K562 (cell line): ENCODE results near the gene APOB. TPM values are rescaled to one million over a fixed set of nuclear protein-coding genes. Genes with fewer than 3 reads are reported as not detected.

Source experiments
- ATAC-seq: fragments of 200-7000 bp; cut with Tn5 transposase; 3 replicates; pipeline ENCODE4 v1.9.1; 2020; ENCODE audit warnings: moderate library complexity
- BruUV-seq: library from RNA; stranded (reverse); fragments of 400-500 nt; replicated peaks from 2 replicates; lab custom pipeline; 2021; lab: Mats Ljungman, UMichigan
- CTCF ChIA-PET: fragments of 300-600 bp; formaldehyde crosslinking; extraction: SDS; loops from one replicate; lab custom pipeline; 2021; ENCODE audit warnings: low intra/inter-chr PET ratio; lab: Yijun Ruan, JAX
- POLR2A ChIA-PET: fragments of 300-600, 350-650 bp; sonication (Branson Sonifier 250); formaldehyde crosslinking; extraction: SDS; loops from one replicate; lab custom pipeline; 2021; ENCODE audit warnings: antibody characterized with exemption, inconsistent platforms; lab: Yijun Ruan, JAX
- DNase-seq, 4 experiments: peaks; one replicate each; pipeline versions ENCODE4 v3.0.0 to v3.0.0-alpha.2; 2011 to 2018; ENCODE audit warnings: low spot score in 3 of 4, mixed read lengths in 3 of 4; ENCODE audit errors: extremely low read depth in 1 of 4
- FAIRE-seq: peaks from 2 replicates; lab custom pipeline; 2011; peaks lifted over from hg19 to GRCh38; lab: Jason Lieb, UNC
- H2AFZ ChIP-seq: 2 replicates; pipeline ENCODE4 v1.6.0; 2011; ENCODE audit warnings: low read depth, low read length, control low read depth, inconsistent platforms
- H3K27ac ChIP-seq: fragments of 200-600 bp; 3 replicates; pipeline ENCODE4 v1.8.0; 2011; ENCODE audit warnings: low read depth, mild to moderate bottlenecking, control low read depth, inconsistent platforms, low read length, moderate library complexity, mixed read lengths; ENCODE audit errors: extremely low read depth
- H3K27me3 ChIP-seq, 2 experiments: fragments of 300-600 bp in 1 of 2; 2 replicates in 1 of 2; 3 replicates in 1 of 2; pipeline versions ENCODE4 v1.6.0 to v1.8.0; 2011; ENCODE audit warnings: inconsistent platforms in 2 of 2, low read length in 2 of 2, mild to moderate bottlenecking in 1 of 2, mixed read lengths in 1 of 2, moderate library complexity in 1 of 2; ENCODE audit not compliant: control insufficient read depth in 2 of 2, insufficient read depth in 2 of 2
- H3K36me3 ChIP-seq: fragments of 300-600 bp; 3 replicates; pipeline ENCODE4 v1.8.0; 2011; ENCODE audit warnings: mild to moderate bottlenecking, low read length, inconsistent platforms; ENCODE audit not compliant: control insufficient read depth, insufficient read depth
- H3K4me1 ChIP-seq, 2 experiments: fragments of 200-600 bp in 1 of 2; replicated peaks in 1 of 2; 2 replicates in 1 of 2; 3 replicates in 1 of 2; pipeline versions ENCODE4 v1.5.1 to v1.8.0; 2011; ENCODE audit warnings: inconsistent platforms in 2 of 2, low read length in 2 of 2, mild to moderate bottlenecking in 1 of 2, mixed read lengths in 1 of 2, moderate library complexity in 1 of 2; ENCODE audit not compliant: control insufficient read depth in 2 of 2, insufficient read depth in 2 of 2
- H3K4me2 ChIP-seq: 2 replicates; pipeline ENCODE4 v1.6.1; 2011; ENCODE audit warnings: low read length, control low read depth, inconsistent platforms, mixed read lengths; ENCODE audit not compliant: insufficient read depth
- H3K4me3 ChIP-seq: fragments of 200-600 bp; sonication (generic), shearing (Covaris generic); 2 replicates; pipeline ENCODE4 v1.5.1; 2016; ENCODE audit warnings: control low read depth, inconsistent platforms
- H3K79me2 ChIP-seq: fragments of 200-600 bp; 3 replicates; pipeline ENCODE4 v1.8.0; 2011; ENCODE audit warnings: low read length, inconsistent platforms; ENCODE audit not compliant: control insufficient read depth, insufficient read depth
- H3K9ac ChIP-seq, 2 experiments: 2 replicates each; pipeline versions ENCODE4 v1.6.0 to v1.6.1; 2011; ENCODE audit warnings: low read depth in 2 of 2, low read length in 2 of 2, control low read depth in 1 of 2, inconsistent platforms in 1 of 2, mild to moderate bottlenecking in 1 of 2, mixed read lengths in 1 of 2; ENCODE audit not compliant: insufficient read depth in 1 of 2
- H3K9me1 ChIP-seq: one replicate; pipeline ENCODE4 v1.6.0; 2011; ENCODE audit warnings: inconsistent platforms, mild to moderate bottlenecking, low read length, moderate library complexity; ENCODE audit not compliant: control insufficient read depth, insufficient read depth
- H3K9me3 ChIP-seq: replicated peaks from 2 replicates; pipeline ENCODE4 v1.5.1; 2011; ENCODE audit warnings: low read depth, low read length, inconsistent platforms; ENCODE audit not compliant: control insufficient read depth, insufficient read depth
- H4K20me1 ChIP-seq: replicated peaks from 2 replicates; pipeline ENCODE4 v1.6.1; 2011; ENCODE audit warnings: low read length, inconsistent platforms, mixed read lengths; ENCODE audit not compliant: control insufficient read depth, insufficient read depth
- CEBPG ChIP-seq, 3 experiments: fragments of 200-800 bp in 1 of 3; sonication (Bioruptor generic) in 1 of 3; sonication (generic) in 1 of 3; formaldehyde crosslinking in 1 of 3; IDR thresholded peaks in 2 of 3; conservative IDR thresholded peaks in 1 of 3; 2 replicates each; pipeline versions ENCODE4 v1.6.1 to v1.8.0; 2016 to 2022; ENCODE audit warnings: missing compliant biosample characterization in 2 of 3, missing genetic modification characterization in 2 of 3, mild to moderate bottlenecking in 1 of 3, missing genetic modification reagents in 1 of 3
- COPS2 ChIP-seq: fragments of 450-650 bp; conservative IDR thresholded peaks from 2 replicates; pipeline ENCODE4 v1.6.1; 2016; ENCODE audit warnings: mild to moderate bottlenecking, moderate library complexity
- ETV6 ChIP-seq, 3 experiments: fragments of 150-350 bp in 1 of 3; sonication (generic) in 1 of 3; formaldehyde crosslinking in 1 of 3; IDR thresholded peaks; 2 replicates each; pipeline versions ENCODE4 v1.6.1 to v1.8.0; 2014 to 2022; ENCODE audit warnings: borderline replicate concordance in 2 of 3, low read depth in 2 of 3, antibody characterized with exemption in 1 of 3, low read length in 1 of 3, mild to moderate bottlenecking in 1 of 3, missing genetic modification reagents in 1 of 3
- KLF16 ChIP-seq: IDR thresholded peaks from 2 replicates; pipeline ENCODE4 v1.6.1; 2016; ENCODE audit warnings: antibody characterized with exemption
- LEF1 ChIP-seq: fragments of 450-650 bp; IDR thresholded peaks from 2 replicates; pipeline ENCODE4 v1.6.1; 2016; ENCODE audit warnings: mild to moderate bottlenecking
- PTTG1 ChIP-seq: fragments of 450-650 bp; IDR thresholded peaks from 2 replicates; pipeline ENCODE4 v1.6.1; 2016; ENCODE audit warnings: low read depth, mild to moderate bottlenecking, missing genetic modification characterization, missing compliant biosample characterization
- RCOR1 ChIP-seq, 2 experiments: IDR thresholded peaks; 2 replicates each; pipeline ENCODE4 v1.6.1; 2012; ENCODE audit warnings: low read depth in 2 of 2, low read length in 2 of 2, borderline replicate concordance in 1 of 2, improper control_type of control experiment in 1 of 2
- ZNF12 ChIP-seq: sonication (generic); formaldehyde crosslinking; IDR thresholded peaks from 2 replicates; pipeline ENCODE4 v1.4.0; 2020; ENCODE audit warnings: mild to moderate bottlenecking, missing genetic modification reagents
- ZNF184 ChIP-seq: sonication (generic); formaldehyde crosslinking; IDR thresholded peaks from 2 replicates; pipeline ENCODE4 v1.5.0; 2020; ENCODE audit warnings: missing genetic modification reagents
- ZNF408 ChIP-seq: fragments of 250-450 bp; sonication (Bioruptor Pico); IDR thresholded peaks from 2 replicates; pipeline ENCODE4 v1.4.0; 2020; ENCODE audit warnings: low read depth, mild to moderate bottlenecking, moderate library complexity
- ZNF830 ChIP-seq: fragments of 250-450 bp; sonication (Bioruptor Pico); IDR thresholded peaks from 2 replicates; pipeline ENCODE4 v1.5.0; 2021; ENCODE audit warnings: mild to moderate bottlenecking
- WGBS: fragments of 100-300 bp; shearing (Covaris generic); methylation state at CpG from one replicate; pipeline ENCODE4 v1.1.6; 2016; ENCODE audit warnings: low coverage, mixed read lengths; ENCODE audit not compliant: insufficient coverage; ENCODE audit errors: missing lambda C conversion rate; 5-methylcytosine and 5-hydroxymethylcytosine counted together
- in situ Hi-C: fragments of 300-500 bp; cut with MboI; formaldehyde crosslinking; loops from 4 replicates; pipeline ENCODE4 v1.15.0; 2018; ENCODE audit warnings: inconsistent platforms, mixed read lengths
- intact Hi-C: fragments of 100-400 bp; cut with micrococcal nuclease; formaldehyde crosslinking; loops from 2 replicates; pipeline ENCODE4 v1.14.2; 2022
- polyA plus RNA-seq, 8 experiments: library from polyadenylated mRNA; depleted of rRNA in 4 of 8; stranded (reverse) in 5 of 8; unstranded in 3 of 8; fragments of >200 nt; fragmentation: Nextera tagmentation in 2 of 8; fragmentation: Illumina TruSeq in 1 of 8; extraction: Ambion mirVana in 2 of 8; extraction: Trizol in 1 of 8; gene quantifications; 2 replicates each; pipeline versions ENCODE4 v1.2.1 to v1.2.3, GENCODE V29; 2011 to 2014; ENCODE audit warnings: inconsistent platforms in 1 of 8, missing spikeins in 1 of 8
- total RNA-seq, 7 experiments: library from RNA; depleted of rRNA in 6 of 7; stranded (reverse); fragments of >200 nt in 6 of 7; fragmentation: Illumina TruSeq in 2 of 7; extraction: Trizol in 2 of 7; gene quantifications; 2 replicates each; pipeline versions ENCODE4 v1.2.1 to v1.2.3, GENCODE V29; 2011 to 2021; ENCODE audit warnings: low replicate concordance in 1 of 7
- TF ChIP-seq, protein P1 (sequence below): fragments of 250-450 bp; sonication (Bioruptor Pico); IDR thresholded peaks from 2 replicates; pipeline ENCODE4 v1.5.0; 2020; ENCODE audit warnings: mild to moderate bottlenecking, borderline replicate concordance
- TF ChIP-seq, protein P2 (sequence below): sonication (generic); formaldehyde crosslinking; IDR thresholded peaks from 2 replicates; pipeline ENCODE4 v1.8.0; 2022; ENCODE audit warnings: missing genetic modification reagents, mild to moderate bottlenecking, moderate library complexity, borderline replicate concordance
- TF ChIP-seq, protein P3 (sequence below): fragments of 200-400 bp; formaldehyde crosslinking; IDR thresholded peaks from 2 replicates; pipeline ENCODE4 v1.6.1; 2017; ENCODE audit warnings: mild to moderate bottlenecking, low read depth, low read length, moderate library complexity

APOB gene
- total and polyA plus RNA-seq, 9 of the 15 experiments (the other 6 are each of a cell fraction or from before 2014, with no cell fraction given) = 0.73 TPM; not detected in 8

DNA sequence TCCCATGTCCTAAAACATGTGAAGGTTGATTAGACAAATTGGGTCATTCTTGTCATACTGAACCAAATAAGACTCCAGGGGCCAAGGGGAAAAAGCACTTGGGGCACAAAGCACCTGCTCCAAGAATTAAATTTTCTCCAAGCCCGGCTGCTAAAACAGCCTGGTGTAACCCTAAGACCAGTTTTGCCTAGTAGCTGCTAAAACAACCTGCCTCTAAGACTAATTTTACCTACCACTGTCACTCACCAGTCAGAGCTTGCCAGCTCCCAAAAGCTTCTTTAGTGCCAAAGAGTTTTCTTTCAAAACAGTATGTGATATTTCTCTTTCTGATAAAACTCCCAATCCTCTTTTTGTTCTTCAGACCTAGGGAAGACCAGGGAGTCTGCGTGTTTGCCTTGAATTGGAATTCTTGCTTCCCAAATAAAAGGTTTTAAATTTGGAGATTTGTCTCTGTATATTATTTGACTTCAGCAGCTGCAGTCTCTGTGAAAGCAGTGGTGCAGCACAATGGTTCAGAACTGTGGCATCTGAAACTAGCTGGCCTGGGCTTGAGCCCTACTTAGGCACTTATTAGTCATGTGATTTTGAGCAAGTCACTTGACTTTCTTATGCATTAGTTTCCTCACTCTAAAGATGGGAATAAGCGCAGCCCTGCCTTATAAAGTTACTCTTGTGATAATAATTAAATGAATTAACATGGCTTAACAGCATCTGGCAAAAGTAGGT, 16.2 kb upstream of the APOB start (continued):
- TF ChIP-seq, protein P1, sequence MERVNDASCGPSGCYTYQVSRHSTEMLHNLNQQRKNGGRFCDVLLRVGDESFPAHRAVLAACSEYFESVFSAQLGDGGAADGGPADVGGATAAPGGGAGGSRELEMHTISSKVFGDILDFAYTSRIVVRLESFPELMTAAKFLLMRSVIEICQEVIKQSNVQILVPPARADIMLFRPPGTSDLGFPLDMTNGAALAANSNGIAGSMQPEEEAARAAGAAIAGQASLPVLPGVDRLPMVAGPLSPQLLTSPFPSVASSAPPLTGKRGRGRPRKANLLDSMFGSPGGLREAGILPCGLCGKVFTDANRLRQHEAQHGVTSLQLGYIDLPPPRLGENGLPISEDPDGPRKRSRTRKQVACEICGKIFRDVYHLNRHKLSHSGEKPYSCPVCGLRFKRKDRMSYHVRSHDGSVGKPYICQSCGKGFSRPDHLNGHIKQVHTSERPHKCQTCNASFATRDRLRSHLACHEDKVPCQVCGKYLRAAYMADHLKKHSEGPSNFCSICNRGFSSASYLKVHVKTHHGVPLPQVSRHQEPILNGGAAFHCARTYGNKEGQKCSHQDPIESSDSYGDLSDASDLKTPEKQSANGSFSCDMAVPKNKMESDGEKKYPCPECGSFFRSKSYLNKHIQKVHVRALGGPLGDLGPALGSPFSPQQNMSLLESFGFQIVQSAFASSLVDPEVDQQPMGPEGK (CRISPR knock-in tag) = no peak
- TF ChIP-seq CEBPG (CRISPR knock-in tag; IDR thresholded peaks at IDR 0.05) (no peak), CEBPG (tag; conservative IDR thresholded peaks at IDR 0.05 in 1 of 2, IDR thresholded peaks at IDR 0.05 in 1 of 2) (no peak), RCOR1 (IDR thresholded peaks at IDR 0.05; ENCODE audit: borderline replicate concordance in 1 of 2, low read depth in 2 of 2, low read length in 2 of 2) (no peak)

DNA sequence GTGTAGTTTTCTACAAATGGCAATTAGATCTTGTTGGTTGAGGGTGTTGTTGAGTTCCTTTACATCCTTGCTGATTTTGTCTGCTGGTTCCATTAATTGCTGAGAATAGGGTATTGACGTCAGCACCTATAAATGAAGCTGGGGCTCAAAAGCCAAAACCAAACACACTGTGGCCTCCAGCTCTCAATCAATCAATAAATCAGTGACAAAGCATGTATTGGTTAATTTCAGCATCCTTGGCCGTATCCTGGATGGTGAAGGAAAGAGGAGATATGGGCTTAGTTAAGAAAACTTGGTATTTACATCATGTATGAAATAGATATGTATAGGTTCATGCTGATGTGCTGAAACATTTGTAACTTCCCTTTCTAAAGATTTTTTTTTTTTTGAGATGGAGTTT, 13.2 kb upstream of the APOB start:
- no peak overlapping the region for H3K27ac ChIP-seq
- H3K4me2 ChIP-seq = no peak overlapping the region
- in situ Hi-C loops = no loop called here
- ChIA-PET CTCF (no interaction called here), POLR2A (no interaction called here)
- 6% methylated on average over 2 of the region's 2 CpGs for WGBS
- H3K36me3 ChIP-seq = no peaks in the 10 kb centered on the region
- H2AFZ ChIP-seq = no peak overlapping the region
- BruUV-seq = no TSS peak
- H3K9ac ChIP-seq = no peak overlapping the region
- ATAC-seq (no peak), FAIRE-seq (no peak), DNase-seq (no peak)
- H3K4me3 ChIP-seq = no peak overlapping the region
- H3K79me2 ChIP-seq = no peaks in the 10 kb centered on the region
- no peaks in the 10 kb centered on the region for H3K9me1 ChIP-seq
- H3K4me1 ChIP-seq = no peaks in the 10 kb centered on the region
- H3K9me3 ChIP-seq = no peaks in the 10 kb centered on the region
- intact Hi-C loops = no loop called here
- no peaks in the 10 kb centered on the region; the same call in 1 of the 2 replicates for H4K20me1 ChIP-seq
- H3K27me3 ChIP-seq = no peaks in the 10 kb centered on the region
- TF ChIP-seq ZNF12 (CRISPR knock-in tag) (no peak), KLF16 (no peak), COPS2 (no peak), ZNF830 (CRISPR knock-in tag) (no peak), PTTG1 (no peak), ETV6 (IDR thresholded peaks at IDR 0.05; ENCODE audit: borderline replicate concordance in 1 of 2, low read depth in 2 of 2, low read length in 1 of 2) (no peak), ETV6 (CRISPR knock-in tag; IDR thresholded peaks at IDR 0.05; ENCODE audit: borderline replicate concordance) (no peak), LEF1 (no peak), ZNF408 (CRISPR knock-in tag) (no peak), ZNF184 (CRISPR knock-in tag) (no peak)
- TF ChIP-seq, protein P2, sequence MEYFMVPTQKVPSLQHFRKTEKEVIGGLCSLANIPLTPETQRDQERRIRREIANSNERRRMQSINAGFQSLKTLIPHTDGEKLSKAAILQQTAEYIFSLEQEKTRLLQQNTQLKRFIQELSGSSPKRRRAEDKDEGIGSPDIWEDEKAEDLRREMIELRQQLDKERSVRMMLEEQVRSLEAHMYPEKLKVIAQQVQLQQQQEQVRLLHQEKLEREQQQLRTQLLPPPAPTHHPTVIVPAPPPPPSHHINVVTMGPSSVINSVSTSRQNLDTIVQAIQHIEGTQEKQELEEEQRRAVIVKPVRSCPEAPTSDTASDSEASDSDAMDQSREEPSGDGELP = no peak
- TF ChIP-seq, protein P3, sequence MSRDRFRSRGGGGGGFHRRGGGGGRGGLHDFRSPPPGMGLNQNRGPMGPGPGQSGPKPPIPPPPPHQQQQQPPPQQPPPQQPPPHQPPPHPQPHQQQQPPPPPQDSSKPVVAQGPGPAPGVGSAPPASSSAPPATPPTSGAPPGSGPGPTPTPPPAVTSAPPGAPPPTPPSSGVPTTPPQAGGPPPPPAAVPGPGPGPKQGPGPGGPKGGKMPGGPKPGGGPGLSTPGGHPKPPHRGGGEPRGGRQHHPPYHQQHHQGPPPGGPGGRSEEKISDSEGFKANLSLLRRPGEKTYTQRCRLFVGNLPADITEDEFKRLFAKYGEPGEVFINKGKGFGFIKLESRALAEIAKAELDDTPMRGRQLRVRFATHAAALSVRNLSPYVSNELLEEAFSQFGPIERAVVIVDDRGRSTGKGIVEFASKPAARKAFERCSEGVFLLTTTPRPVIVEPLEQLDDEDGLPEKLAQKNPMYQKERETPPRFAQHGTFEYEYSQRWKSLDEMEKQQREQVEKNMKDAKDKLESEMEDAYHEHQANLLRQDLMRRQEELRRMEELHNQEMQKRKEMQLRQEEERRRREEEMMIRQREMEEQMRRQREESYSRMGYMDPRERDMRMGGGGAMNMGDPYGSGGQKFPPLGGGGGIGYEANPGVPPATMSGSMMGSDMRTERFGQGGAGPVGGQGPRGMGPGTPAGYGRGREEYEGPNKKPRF = no peak
